ENCODE measurements around the gene EGLN1.

The EGLN1 gene

GRCh38 chr1:231322880-231323530 is 99.1 kb downstream of the EGLN1 start:
- H3K4me2 ChIP-seq (ENCODE audit: low read length), result no peak overlapping the region
- no peaks in the 10 kb centered on the region for H3K79me2 ChIP-seq (ENCODE audit: control insufficient read depth, insufficient read depth, low read length, poor library complexity)
- H2BK5ac ChIP-seq (ENCODE audit: low read depth, low read length, poor library complexity), result no peak overlapping the region
- no peak for DNase-seq
- H4K8ac ChIP-seq (ENCODE audit: low read depth, low read length), result no peak overlapping the region
- H3K79me1 ChIP-seq (ENCODE audit: low read length), result no peaks in the 10 kb centered on the region
- H4K12ac ChIP-seq (ENCODE audit: low read depth, low read length), result no peak overlapping the region
- no peak overlapping the region for H2AFZ ChIP-seq (ENCODE audit: insufficient read depth, low read length, poor library complexity)
- no peak overlapping the region for H3K4ac ChIP-seq (ENCODE audit: low read depth, low read length)
- H3K27ac ChIP-seq (ENCODE audit: low read depth, low read length), result no peak overlapping the region
- H2BK120ac ChIP-seq (ENCODE audit: insufficient read depth, low read length, poor library complexity), result no peak overlapping the region
- no peak overlapping the region for H3K18ac ChIP-seq (ENCODE audit: low read length)
- no CpG with 5 or more reads among the region's 7 CpGs for WGBS (ENCODE audit: extremely low coverage, insufficient coverage, insufficient read length)
- no peak overlapping the region for H3K9ac ChIP-seq (ENCODE audit: low read length)
- no peaks in the 10 kb centered on the region for H3K4me1 ChIP-seq (ENCODE audit: control insufficient read depth in 1 of 2, insufficient read depth in 2 of 2, low read length in 2 of 2)
- H3K36me3 ChIP-seq (ENCODE audit: control insufficient read depth in 1 of 2, insufficient read depth in 2 of 2, low read length in 2 of 2), result no peaks in the 10 kb centered on the region
- no peak overlapping the region for H4K91ac ChIP-seq (ENCODE audit: low read depth, low read length)
- H2AK5ac ChIP-seq (ENCODE audit: low read length), result no peak overlapping the region
- H3K9me3 ChIP-seq (ENCODE audit: insufficient read depth, low read depth, low read length), result no peaks in the 10 kb centered on the region
- H3K14ac ChIP-seq (ENCODE audit: low read length), result no peak overlapping the region
- H3K27me3 ChIP-seq (ENCODE audit: insufficient read depth, low read length), result no peaks in the 10 kb centered on the region
- no peak overlapping the region for H3K4me3 ChIP-seq (ENCODE audit: low read depth, low read length)
- no peak overlapping the region for H3K23ac ChIP-seq (ENCODE audit: low read length)
- H2BK12ac ChIP-seq (ENCODE audit: low read length), result no peak overlapping the region

- Histone ChIP-seq H3K14ac (ENCODE audit: low read length) (no peak overlapping the region), H4K12ac (ENCODE audit: low read depth, low read length) (no peak overlapping the region), H2AK5ac (ENCODE audit: low read length) (no peak overlapping the region), H3K9ac (ENCODE audit: low read length) (no peak overlapping the region), H3K4me1 (ENCODE audit: control insufficient read depth in 1 of 2, insufficient read depth in 2 of 2, low read length in 2 of 2) (no peaks in the 10 kb centered on the region), H3K9me3 (ENCODE audit: insufficient read depth, low read depth, low read length) (peaks cover 3% of the 10 kb centered on the region), H2BK5ac (ENCODE audit: low read depth, low read length, poor library complexity) (no peak overlapping the region), H2BK12ac (ENCODE audit: low read length) (no peak overlapping the region), H3K18ac (ENCODE audit: low read length) (no peak overlapping the region), H2BK120ac (ENCODE audit: insufficient read depth, low read length, poor library complexity) (no peak overlapping the region), H3K4ac (ENCODE audit: low read depth, low read length) (no peak overlapping the region), H3K23ac (ENCODE audit: low read length) (no peak overlapping the region), H3K4me3 (ENCODE audit: low read depth, low read length) (no peak overlapping the region), H3K79me1 (ENCODE audit: low read length) (no peaks in the 10 kb centered on the region), H3K79me2 (ENCODE audit: control insufficient read depth, insufficient read depth, low read length, poor library complexity) (no peaks in the 10 kb centered on the region), H3K36me3 (ENCODE audit: control insufficient read depth in 1 of 2, insufficient read depth in 2 of 2, low read length in 2 of 2) (no peaks in the 10 kb centered on the region), H3K27ac (ENCODE audit: low read depth, low read length) (no peak overlapping the region), H3K27me3 (ENCODE audit: insufficient read depth, low read length) (no peaks in the 10 kb centered on the region), H4K91ac (ENCODE audit: low read depth, low read length) (no peak overlapping the region), H3K4me2 (ENCODE audit: low read length) (no peak overlapping the region), H4K8ac (ENCODE audit: low read depth, low read length) (no peak overlapping the region), H2AFZ (ENCODE audit: insufficient read depth, low read length, poor library complexity) (no peak overlapping the region)
- DNase-seq, result no peak
- WGBS (ENCODE audit: extremely low coverage, insufficient coverage, insufficient read length), result no CpG with 5 or more reads among the region's 9 CpGs
These were observed 103.0 kb downstream of the EGLN1 start for GRCh38 chr1:231319080-231319479.

DNA sequence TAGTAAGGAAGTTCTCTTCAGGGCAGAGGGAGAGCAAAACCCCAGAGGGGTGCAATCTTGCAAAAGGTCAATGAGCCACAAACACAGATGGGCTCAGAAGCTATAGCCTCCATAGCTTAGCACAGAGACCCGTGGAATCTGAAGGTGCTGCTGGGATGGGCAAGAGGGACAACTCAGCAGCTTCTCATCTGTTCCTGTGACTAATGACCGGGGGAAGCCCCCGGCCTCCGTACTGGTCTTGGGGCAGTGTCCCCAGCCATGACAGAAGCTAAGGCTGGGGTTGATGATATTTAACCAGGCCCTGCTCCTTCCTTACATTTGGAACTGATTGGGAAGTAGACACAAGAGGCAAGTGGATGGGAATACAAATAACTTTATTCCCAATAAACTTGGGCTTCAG is 103.5 kb downstream of the EGLN1 start:
- Histone ChIP-seq H3K4ac (ENCODE audit: low read depth, low read length) (no peak overlapping the region), H4K91ac (ENCODE audit: low read depth, low read length) (no peak overlapping the region), H3K9me3 (ENCODE audit: insufficient read depth, low read depth, low read length) (peaks cover 3% of the 10 kb centered on the region), H2BK5ac (ENCODE audit: low read depth, low read length, poor library complexity) (no peak overlapping the region), H3K27me3 (ENCODE audit: insufficient read depth, low read length) (no peaks in the 10 kb centered on the region), H2AFZ (ENCODE audit: insufficient read depth, low read length, poor library complexity) (no peak overlapping the region), H3K4me1 (ENCODE audit: control insufficient read depth in 1 of 2, insufficient read depth in 2 of 2, low read length in 2 of 2) (no peaks in the 10 kb centered on the region), H2BK120ac (ENCODE audit: insufficient read depth, low read length, poor library complexity) (no peak overlapping the region), H3K27ac (ENCODE audit: low read depth, low read length) (no peak overlapping the region), H3K9ac (ENCODE audit: low read length) (no peak overlapping the region), H3K14ac (ENCODE audit: low read length) (no peak overlapping the region), H4K12ac (ENCODE audit: low read depth, low read length) (no peak overlapping the region), H3K36me3 (ENCODE audit: control insufficient read depth in 1 of 2, insufficient read depth in 2 of 2, low read length in 2 of 2) (no peaks in the 10 kb centered on the region), H3K79me1 (ENCODE audit: low read length) (no peaks in the 10 kb centered on the region), H3K4me2 (ENCODE audit: low read length) (no peak overlapping the region), H2AK5ac (ENCODE audit: low read length) (no peak overlapping the region), H3K79me2 (ENCODE audit: control insufficient read depth, insufficient read depth, low read length, poor library complexity) (no peaks in the 10 kb centered on the region), H3K23ac (ENCODE audit: low read length) (no peak overlapping the region), H3K18ac (ENCODE audit: low read length) (no peak overlapping the region), H2BK12ac (ENCODE audit: low read length) (no peak overlapping the region), H3K4me3 (ENCODE audit: low read depth, low read length) (no peak overlapping the region), H4K8ac (ENCODE audit: low read depth, low read length) (no peak overlapping the region)
- no CpG with 5 or more reads among the region's 4 CpGs for WGBS (ENCODE audit: extremely low coverage, insufficient coverage, insufficient read length)
- DNase-seq, result no peak

- no peak overlapping the region for H2BK12ac ChIP-seq (ENCODE audit: low read length)
- H3K4me3 ChIP-seq (ENCODE audit: low read depth, low read length), result no peak overlapping the region
- no peak overlapping the region for H2AFZ ChIP-seq (ENCODE audit: insufficient read depth, low read length, poor library complexity)
- no peak overlapping the region for H3K14ac ChIP-seq (ENCODE audit: low read length)
- no peak overlapping the region for H2BK120ac ChIP-seq (ENCODE audit: insufficient read depth, low read length, poor library complexity)
- no peak for DNase-seq
- H3K4me2 ChIP-seq (ENCODE audit: low read length), result no peak overlapping the region
- no peak overlapping the region for H3K27ac ChIP-seq (ENCODE audit: low read depth, low read length)
- peaks cover 3% of the 10 kb centered on the region for H3K9me3 ChIP-seq (ENCODE audit: insufficient read depth, low read depth, low read length)
- H3K23ac ChIP-seq (ENCODE audit: low read length), result no peak overlapping the region
- no peaks in the 10 kb centered on the region for H3K27me3 ChIP-seq (ENCODE audit: insufficient read depth, low read length)
- no peak overlapping the region for H3K9ac ChIP-seq (ENCODE audit: low read length)
- H2AK5ac ChIP-seq (ENCODE audit: low read length), result no peak overlapping the region
- no peak overlapping the region for H3K4ac ChIP-seq (ENCODE audit: low read depth, low read length)
- no peaks in the 10 kb centered on the region for H3K4me1 ChIP-seq (ENCODE audit: control insufficient read depth in 1 of 2, insufficient read depth in 2 of 2, low read length in 2 of 2)
- H4K91ac ChIP-seq (ENCODE audit: low read depth, low read length), result no peak overlapping the region
- no peaks in the 10 kb centered on the region for H3K79me2 ChIP-seq (ENCODE audit: control insufficient read depth, insufficient read depth, low read length, poor library complexity)
- no peak overlapping the region for H2BK5ac ChIP-seq (ENCODE audit: low read depth, low read length, poor library complexity)
- no peak overlapping the region for H4K12ac ChIP-seq (ENCODE audit: low read depth, low read length)
- H3K18ac ChIP-seq (ENCODE audit: low read length), result no peak overlapping the region
- no peaks in the 10 kb centered on the region for H3K36me3 ChIP-seq (ENCODE audit: control insufficient read depth in 1 of 2, insufficient read depth in 2 of 2, low read length in 2 of 2)
- no peaks in the 10 kb centered on the region for H3K79me1 ChIP-seq (ENCODE audit: low read length)
- no peak overlapping the region for H4K8ac ChIP-seq (ENCODE audit: low read depth, low read length)
- WGBS (ENCODE audit: extremely low coverage, insufficient coverage, insufficient read length), result no CpG with 5 or more reads among the region's 15 CpGs
These were observed 104.1 kb downstream of the EGLN1 start for GRCh38 chr1:231318015-231318355.
